ENCODE data around the gene FCRL5.
"Not testable (repeated sequence)": the region's sequence is repeated elsewhere in the genome, so short reads cannot be mapped to it uniquely, and the experiment has no call there.

FCRL5 gene

DNA sequence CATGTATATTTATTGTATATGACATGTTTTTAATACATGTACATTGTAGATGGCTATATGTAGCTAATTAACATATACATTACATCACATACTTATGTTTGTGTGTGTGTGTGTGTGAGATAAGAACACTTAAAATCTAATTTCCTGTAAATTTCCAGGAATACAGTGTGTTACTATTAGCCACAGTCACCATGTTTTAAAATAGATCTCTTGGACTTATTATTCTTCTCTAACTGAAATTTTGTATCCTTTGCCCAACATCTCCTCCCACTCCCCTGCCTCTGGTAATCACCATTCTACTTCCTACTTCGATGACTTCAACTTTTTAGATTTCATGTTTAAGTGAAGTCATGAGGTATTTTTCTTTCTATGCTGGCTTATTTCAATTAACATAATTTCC, 64.8 kb downstream of the FCRL5 start:
- DNase-seq: no peak
- Mint-ChIP-seq H3K4me1 (ENCODE audit: low read depth) (no peaks in the 10 kb centered on the region), H3K36me3 (ENCODE audit: low read depth) (no peaks in the 10 kb centered on the region), H3K27ac (no peak overlapping the region), H3K9me3 (no peaks in the 10 kb centered on the region), H3K27me3 (peaks cover 12% of the 10 kb centered on the region), H3K4me3 (no peak overlapping the region)

DNA sequence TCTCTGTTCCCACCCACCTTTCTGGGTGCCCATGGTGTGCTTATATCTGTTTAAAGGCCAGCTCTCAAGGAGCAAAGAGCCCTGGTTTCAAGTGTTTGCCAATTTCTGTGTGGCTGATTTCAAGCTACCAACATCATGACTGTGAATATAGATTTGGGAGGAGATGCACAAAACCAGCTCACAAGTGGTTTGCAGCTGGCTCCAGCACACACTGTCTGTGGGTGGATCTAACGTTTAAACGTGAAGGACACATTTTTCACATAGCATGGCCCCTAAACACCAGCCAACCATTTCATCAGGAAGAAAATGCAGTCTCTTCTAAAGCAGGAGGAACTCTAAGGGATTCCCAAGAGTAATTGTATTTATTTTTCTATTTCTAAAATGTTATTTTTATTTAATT, 65.2 kb downstream of the FCRL5 start:
- no peak for DNase-seq
- Mint-ChIP-seq H3K4me3 (no peak overlapping the region), H3K27me3 (peaks cover 8% of the 10 kb centered on the region), H3K4me1 (ENCODE audit: low read depth) (no peaks in the 10 kb centered on the region), H3K9me3 (no peaks in the 10 kb centered on the region), H3K27ac (no peak overlapping the region), H3K36me3 (ENCODE audit: low read depth) (no peaks in the 10 kb centered on the region)

DNA sequence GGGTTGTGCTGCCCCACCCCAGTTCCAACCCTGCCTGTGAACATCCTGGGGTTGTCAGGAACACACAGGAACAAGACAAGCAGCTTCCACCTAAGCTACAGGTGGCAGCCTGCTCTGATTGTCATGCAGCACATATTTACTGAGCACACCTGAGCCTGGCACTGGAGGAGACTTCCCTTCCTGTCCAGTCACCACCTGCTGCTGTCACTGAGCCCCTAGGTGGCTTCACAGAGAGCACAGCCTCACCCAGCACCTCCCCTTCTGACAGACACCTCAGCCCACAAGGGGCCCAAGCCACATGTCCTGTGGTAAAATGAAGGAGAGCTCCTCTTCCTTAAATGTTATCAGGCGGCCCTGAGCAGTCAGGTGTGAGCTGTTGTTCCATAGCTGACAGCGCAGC, 65.9 kb downstream of the FCRL5 start:
- not testable (repeated sequence) for H3K4me1 Mint-ChIP-seq (ENCODE audit: low read depth); H3K27ac Mint-ChIP-seq; H3K9me3 Mint-ChIP-seq; H3K27me3 Mint-ChIP-seq; H3K4me3 Mint-ChIP-seq; H3K36me3 Mint-ChIP-seq (ENCODE audit: low read depth); DNase-seq

DNA sequence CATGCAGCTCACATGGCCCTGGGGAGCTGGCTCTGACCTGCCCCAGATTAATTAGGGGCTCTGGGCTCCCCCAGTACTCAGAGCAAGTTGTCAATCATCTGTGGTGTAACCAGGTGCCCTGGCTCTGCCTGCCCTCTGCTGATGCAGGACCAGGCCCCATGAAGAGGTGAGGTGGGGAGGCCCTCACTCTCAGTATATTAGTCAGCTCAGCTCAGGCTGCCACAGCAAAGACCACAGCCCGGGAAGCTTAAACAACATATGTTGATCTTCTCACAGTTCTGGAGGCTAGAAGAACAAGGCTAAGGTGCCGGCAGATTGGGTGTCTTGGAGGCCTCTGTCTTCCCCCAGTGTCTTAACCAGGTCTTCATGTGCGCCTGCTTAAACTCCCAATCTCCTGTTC, 66.5 kb downstream of the FCRL5 start:
- Mint-ChIP-seq H3K36me3 (ENCODE audit: low read depth) (no peaks in the 10 kb centered on the region), H3K4me3 (no peak overlapping the region), H3K9me3 (no peaks in the 10 kb centered on the region), H3K27me3 (no peaks in the 10 kb centered on the region), H3K27ac (no peak overlapping the region), H3K4me1 (ENCODE audit: low read depth) (no peaks in the 10 kb centered on the region)
- no peak for DNase-seq

DNA sequence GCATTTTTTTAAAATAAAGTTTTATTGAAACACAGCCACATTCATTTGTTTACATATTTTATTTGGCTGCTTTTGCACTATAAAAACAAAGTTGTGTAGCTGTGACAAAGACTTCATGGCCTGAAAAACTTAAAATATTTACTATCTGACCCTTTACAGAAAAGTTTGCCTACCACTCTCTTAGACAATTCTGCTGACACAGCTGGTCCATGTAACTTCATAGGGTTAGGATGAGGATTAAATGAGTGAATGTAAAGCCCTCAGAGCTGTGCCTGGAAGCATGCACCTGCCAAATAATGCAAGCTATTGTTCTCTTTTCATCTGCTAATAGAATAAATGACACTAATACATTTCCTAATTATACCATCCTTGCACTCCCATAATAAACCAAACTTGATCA, 67.7 kb downstream of the FCRL5 start:
- H3K9me3 Mint-ChIP-seq: no peaks in the 10 kb centered on the region
- H3K4me1 Mint-ChIP-seq (ENCODE audit: low read depth): no peaks in the 10 kb centered on the region
- no peak overlapping the region for H3K4me3 Mint-ChIP-seq
- no peaks in the 10 kb centered on the region for H3K36me3 Mint-ChIP-seq (ENCODE audit: low read depth)
- H3K27me3 Mint-ChIP-seq: no peaks in the 10 kb centered on the region
- no peak for DNase-seq
- H3K27ac Mint-ChIP-seq: no peak overlapping the region

DNA sequence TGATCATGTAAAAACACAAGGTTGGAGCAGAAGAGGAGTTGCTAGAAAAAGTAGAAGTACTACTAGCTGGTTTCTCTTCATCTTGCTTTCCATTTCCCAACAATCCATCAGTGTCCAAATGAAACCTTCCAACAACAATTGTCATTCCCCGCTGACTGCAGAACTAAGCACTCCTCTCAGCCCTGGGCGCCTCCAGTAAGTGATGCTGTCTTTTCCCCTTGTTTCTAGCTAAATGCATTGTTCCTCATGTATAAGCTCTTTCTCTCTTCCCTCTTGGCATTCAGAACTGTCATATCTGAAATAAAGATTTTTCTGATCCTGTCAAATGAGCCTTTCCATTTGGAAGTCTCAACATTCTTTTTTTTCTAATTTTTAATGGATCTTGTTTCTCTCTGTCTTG, 68.7 kb downstream of the FCRL5 start:
- Mint-ChIP-seq H3K4me1 (ENCODE audit: low read depth) (no peaks in the 10 kb centered on the region), H3K27ac (no peak overlapping the region), H3K4me3 (no peak overlapping the region), H3K36me3 (ENCODE audit: low read depth) (no peaks in the 10 kb centered on the region), H3K27me3 (peaks cover 4% of the 10 kb centered on the region), H3K9me3 (peaks cover 3% of the 10 kb centered on the region)
- no peak for DNase-seq

DNA sequence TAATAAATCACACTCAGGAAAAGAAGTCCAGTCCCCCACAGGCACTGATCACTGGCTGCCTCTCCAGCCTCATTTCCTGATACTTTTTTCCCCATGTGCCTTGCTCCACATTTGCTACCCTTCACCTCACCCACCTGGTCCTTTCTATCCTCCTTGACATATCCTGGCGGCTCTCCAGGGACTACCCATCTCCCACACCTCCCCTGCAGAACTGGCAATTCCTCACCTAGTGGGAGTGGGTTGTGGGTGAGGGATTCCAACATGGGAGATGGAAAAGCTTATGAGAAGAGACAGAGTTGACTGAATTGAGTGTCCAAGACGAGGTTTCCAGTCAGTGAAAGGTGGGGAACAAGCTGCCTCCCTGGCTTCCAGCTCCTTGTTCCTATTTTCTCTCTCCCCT, 69.6 kb downstream of the FCRL5 start:
- no peak overlapping the region for H3K27ac Mint-ChIP-seq
- no peaks in the 10 kb centered on the region for H3K36me3 Mint-ChIP-seq (ENCODE audit: low read depth)
- DNase-seq: no peak

DNA sequence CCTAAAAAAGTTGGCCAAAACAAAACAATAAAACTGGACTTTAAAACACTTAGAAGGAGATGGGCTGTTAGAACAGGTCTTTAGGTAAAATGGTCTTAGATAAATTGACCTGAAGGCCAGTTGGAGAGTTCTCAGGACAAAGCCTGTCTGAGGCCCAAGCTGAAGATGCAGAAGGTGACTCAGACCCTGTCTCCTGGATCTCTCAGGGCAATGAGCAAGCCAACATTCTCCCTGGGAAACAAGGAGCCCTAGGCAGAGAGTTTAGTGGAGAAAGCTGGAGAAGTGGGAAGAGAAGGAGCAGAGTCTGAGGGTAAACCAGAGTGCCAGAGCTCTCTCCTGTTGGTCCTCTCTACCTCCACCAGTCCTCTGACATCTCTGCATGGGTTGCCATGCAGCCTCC, 70.1 kb downstream of the FCRL5 start:
- Mint-ChIP-seq H3K27ac (no peak overlapping the region), H3K4me1 (ENCODE audit: low read depth) (no peaks in the 10 kb centered on the region), H3K27me3 (peaks cover 7% of the 10 kb centered on the region), H3K4me3 (no peak overlapping the region), H3K9me3 (peaks cover 15% of the 10 kb centered on the region), H3K36me3 (ENCODE audit: low read depth) (no peaks in the 10 kb centered on the region)
- DNase-seq: no peak

More for the DNA sequence above, 69.6 kb downstream of the FCRL5 start:
- Mint-ChIP-seq H3K9me3 (peaks cover 10% of the 10 kb centered on the region), H3K4me1 (ENCODE audit: low read depth) (no peaks in the 10 kb centered on the region), H3K4me3 (no peak overlapping the region), H3K27me3 (peaks cover 4% of the 10 kb centered on the region)

DNA sequence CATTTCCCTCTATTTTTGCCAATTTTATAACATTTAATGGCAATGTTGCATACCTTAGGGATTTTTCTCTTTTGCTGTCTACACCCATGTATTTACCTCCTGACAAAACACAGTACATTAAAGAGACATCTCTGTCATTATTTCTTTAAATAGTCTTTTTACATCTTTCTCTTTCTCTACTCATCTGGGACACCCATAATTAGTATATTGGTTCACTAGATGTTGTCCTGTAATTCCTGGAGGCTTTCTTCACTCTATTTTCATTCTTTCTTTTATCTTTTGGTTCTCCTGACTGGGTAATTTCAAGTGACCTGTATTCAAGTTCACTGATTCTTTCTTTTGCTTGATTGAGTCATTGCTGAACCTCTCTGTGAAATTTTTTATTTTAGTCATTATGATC, 74.3 kb downstream of the FCRL5 start:
- no peaks in the 10 kb centered on the region for H3K4me1 Mint-ChIP-seq (ENCODE audit: low read depth)
- H3K27me3 Mint-ChIP-seq: peaks cover 17% of the 10 kb centered on the region
- no peak for DNase-seq
- no peaks in the 10 kb centered on the region for H3K36me3 Mint-ChIP-seq (ENCODE audit: low read depth)
- H3K4me3 Mint-ChIP-seq: no peak overlapping the region
- H3K9me3 Mint-ChIP-seq: peaks cover 33% of the 10 kb centered on the region
- no peak overlapping the region for H3K27ac Mint-ChIP-seq

DNA sequence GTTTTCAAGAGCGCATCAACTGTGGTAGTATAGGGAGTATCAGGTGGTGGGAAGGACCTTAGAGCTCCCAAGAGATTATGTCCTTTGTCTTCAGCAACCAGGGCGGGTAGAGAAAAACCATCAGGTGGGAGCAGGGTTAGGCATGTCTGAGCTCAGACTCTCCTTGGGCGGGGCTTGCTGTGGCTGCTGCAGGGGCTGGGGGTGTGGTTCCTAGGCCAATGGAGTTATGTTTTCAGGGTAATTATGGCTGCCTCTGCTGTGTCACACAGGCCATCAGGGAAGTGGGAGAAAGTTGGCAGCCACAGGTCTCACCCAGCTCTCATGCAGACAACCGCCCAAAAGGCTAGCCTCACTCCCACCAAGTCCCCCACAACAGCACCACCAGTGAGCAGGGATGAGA, 74.9 kb downstream of the FCRL5 start:
- Mint-ChIP-seq H3K4me3 (no peak overlapping the region), H3K4me1 (ENCODE audit: low read depth) (no peaks in the 10 kb centered on the region), H3K36me3 (ENCODE audit: low read depth) (no peaks in the 10 kb centered on the region), H3K27me3 (peaks cover 17% of the 10 kb centered on the region), H3K27ac (no peak overlapping the region), H3K9me3 (peaks cover 33% of the 10 kb centered on the region)
- no peak for DNase-seq

DNA sequence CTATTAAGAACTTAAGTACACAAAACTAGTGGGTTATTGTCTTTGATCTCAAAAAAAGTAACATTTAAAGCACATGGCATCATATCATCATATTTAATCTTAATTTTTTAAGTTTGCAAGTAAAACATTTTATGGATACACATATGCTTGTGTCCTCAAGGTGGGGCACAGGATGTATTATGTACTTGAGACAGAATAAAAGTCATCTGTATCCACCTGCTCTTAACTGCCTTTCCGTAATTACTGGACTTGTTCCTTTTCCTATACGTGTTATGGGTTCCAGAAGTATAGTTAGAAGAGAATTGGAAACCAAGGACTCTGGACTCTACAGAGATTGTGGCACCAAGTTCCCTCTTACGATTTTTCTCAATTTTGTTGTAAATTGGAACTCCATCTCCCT, 79.4 kb downstream of the FCRL5 start:
- H3K4me3 Mint-ChIP-seq: no peak overlapping the region
- H3K36me3 Mint-ChIP-seq (ENCODE audit: low read depth): no peaks in the 10 kb centered on the region
- H3K27me3 Mint-ChIP-seq: peaks cover 30% of the 10 kb centered on the region
- H3K27ac Mint-ChIP-seq: no peak overlapping the region
- no peak for DNase-seq
- H3K9me3 Mint-ChIP-seq: peaks cover 25% of the 10 kb centered on the region
- H3K4me1 Mint-ChIP-seq (ENCODE audit: low read depth): no peaks in the 10 kb centered on the region

DNA sequence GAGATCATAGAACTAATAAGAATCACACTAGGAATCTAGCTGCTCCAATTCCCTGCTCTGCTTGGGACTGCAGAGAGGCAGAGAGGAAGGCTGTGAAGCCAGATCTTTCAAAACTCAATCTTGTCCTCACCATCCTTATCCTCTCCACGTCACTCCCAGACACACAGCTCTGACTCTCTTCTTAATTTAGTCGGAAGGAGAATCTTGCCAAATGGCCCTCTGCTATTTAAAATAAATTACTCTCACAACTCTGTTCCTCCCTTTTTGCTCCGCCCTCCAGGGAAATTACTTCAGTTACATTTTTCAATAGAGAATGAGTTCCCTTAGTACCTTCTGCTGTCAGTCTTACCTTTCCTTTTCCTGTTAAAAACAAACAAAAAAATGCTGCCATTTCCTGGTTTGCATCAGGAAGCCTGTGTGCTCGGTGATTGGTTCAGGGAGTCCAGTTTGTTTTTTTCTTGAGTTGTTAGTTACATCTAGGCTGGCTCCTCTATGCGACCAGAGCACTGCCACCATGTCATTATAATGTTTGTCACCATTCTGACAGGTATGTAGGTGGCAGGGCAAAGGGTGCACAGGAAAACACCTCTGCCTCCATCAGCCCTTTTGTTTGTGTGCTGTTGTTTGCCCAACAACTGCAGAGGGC, 80.1 kb downstream of the FCRL5 start:
- peaks cover 29% of the 10 kb centered on the region for H3K27me3 Mint-ChIP-seq
- peaks cover 18% of the 10 kb centered on the region for H3K9me3 Mint-ChIP-seq
- H3K4me3 Mint-ChIP-seq: no peak overlapping the region
- H3K27ac Mint-ChIP-seq: no peak overlapping the region
- H3K36me3 Mint-ChIP-seq (ENCODE audit: low read depth): no peaks in the 10 kb centered on the region
- no peaks in the 10 kb centered on the region for H3K4me1 Mint-ChIP-seq (ENCODE audit: low read depth)
- DNase-seq: no peak

DNA sequence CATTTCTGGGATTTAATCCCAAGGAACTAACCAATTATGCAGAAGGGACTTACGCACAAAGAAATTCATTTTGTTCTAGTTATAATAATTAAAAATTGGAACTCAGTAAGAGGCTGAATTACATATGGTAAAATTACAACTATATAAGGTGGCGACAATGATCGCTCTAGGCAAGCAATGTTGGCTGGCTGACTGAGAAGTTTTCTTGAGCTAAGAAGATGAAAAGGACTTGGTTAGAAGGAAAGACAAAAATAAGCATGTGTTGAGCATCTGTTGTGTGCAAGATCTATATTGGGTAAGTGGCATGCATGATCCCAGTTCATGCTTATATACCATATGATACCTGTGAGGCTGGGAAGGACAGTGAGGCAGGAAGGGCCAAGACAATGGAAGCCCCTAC, 80.8 kb downstream of the FCRL5 start:
- no peaks in the 10 kb centered on the region for H3K36me3 Mint-ChIP-seq (ENCODE audit: low read depth)
- peaks cover 11% of the 10 kb centered on the region for H3K9me3 Mint-ChIP-seq
- H3K27me3 Mint-ChIP-seq: peaks cover 27% of the 10 kb centered on the region
- DNase-seq: no peak
- no peaks in the 10 kb centered on the region for H3K4me1 Mint-ChIP-seq (ENCODE audit: low read depth)
- H3K27ac Mint-ChIP-seq: no peak overlapping the region
- no peak overlapping the region for H3K4me3 Mint-ChIP-seq

DNA sequence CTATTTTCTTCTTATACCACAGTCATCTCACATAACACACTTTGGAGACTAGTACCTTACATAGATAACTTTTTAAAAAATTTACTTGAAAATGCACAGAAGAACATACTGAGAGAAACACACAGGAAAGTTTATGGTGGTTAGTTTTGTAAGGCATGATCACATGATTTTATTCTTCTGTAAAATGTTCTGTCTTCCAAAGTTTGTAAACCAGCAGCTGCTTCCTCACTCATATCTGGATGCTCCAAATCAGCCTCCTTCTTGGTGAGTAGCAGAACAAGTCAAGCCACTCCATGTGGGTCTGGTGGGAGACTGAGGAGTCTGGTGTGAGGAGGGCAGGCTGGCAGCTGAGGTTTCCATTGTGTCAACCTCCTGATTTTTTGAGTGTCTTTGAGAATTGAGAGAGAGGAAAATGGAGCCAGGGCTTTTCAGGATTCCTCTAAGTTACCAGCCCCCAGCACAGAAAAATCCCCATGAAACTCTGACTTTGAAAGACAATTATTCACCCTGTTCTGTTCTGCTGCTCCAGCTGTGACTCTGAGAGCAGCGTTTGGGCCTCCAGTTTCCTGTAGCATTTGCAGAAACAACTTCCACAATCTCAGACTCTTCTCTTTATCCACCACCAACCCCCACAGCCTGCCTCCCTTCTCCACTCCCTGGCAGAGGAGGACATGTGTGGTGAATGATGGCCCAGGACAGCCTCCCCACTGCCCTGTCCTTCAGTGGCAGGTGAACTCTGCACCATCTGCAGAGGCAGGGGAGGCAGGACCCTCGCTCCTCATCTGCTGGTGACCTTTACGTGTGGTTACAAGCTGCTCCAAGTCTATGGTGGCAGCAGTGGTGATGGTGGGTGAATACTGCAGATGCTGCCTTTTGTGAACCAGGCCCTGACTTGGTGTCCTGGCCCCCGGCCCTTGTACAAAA, 82.3 kb downstream of the FCRL5 start:
- Mint-ChIP-seq H3K4me1 (ENCODE audit: low read depth) (no peaks in the 10 kb centered on the region), H3K9me3 (peaks cover 2% of the 10 kb centered on the region), H3K36me3 (ENCODE audit: low read depth) (no peaks in the 10 kb centered on the region), H3K27ac (no peak overlapping the region), H3K4me3 (no peak overlapping the region), H3K27me3 (peaks cover 32% of the 10 kb centered on the region)
- DNase-seq: no peak

DNA sequence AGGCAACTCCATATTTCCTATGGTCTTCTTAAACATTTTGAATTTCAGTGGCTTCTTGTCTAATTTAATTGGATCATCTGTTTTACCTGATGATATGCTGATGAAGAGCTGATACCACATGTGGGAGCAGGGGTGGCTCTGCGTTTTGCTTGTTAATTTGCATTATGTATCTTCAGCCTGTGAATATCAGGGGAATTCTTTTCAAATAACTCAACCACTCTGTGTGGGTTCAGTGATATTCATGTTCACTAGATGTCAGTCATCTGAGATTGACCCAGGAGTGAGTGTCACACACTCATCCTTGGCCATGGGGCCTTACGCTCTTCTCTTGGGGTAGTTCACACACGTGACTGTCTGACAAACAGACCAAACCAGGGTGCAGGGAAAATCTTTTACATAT, 83.0 kb downstream of the FCRL5 start:
- Mint-ChIP-seq H3K27me3 (peaks cover 32% of the 10 kb centered on the region), H3K4me1 (ENCODE audit: low read depth) (no peaks in the 10 kb centered on the region), H3K27ac (no peak overlapping the region), H3K4me3 (no peak overlapping the region), H3K9me3 (no peaks in the 10 kb centered on the region), H3K36me3 (ENCODE audit: low read depth) (no peaks in the 10 kb centered on the region)
- no peak for DNase-seq
